GM12878 (cell line): ENCODE results near the gene PODN. TPM values are rescaled to one million over a fixed set of nuclear protein-coding genes. Genes with fewer than 3 reads are reported as not detected.

Experiments used
- ATAC-seq: fragments of 200-7000 bp; cut with Tn5 transposase; 3 replicates; pipeline ENCODE4 v1.9.1; 2020; ENCODE audit warnings: mild to moderate bottlenecking, moderate library complexity
- BruUV-seq: library from RNA; stranded (reverse); fragments of 400-500 nt; replicated peaks from 2 replicates; lab custom pipeline; 2021; lab: Mats Ljungman, UMichigan
- CTCF ChIA-PET: fragments of 300-600 bp; sonication (Branson Sonifier 250); formaldehyde crosslinking; extraction: SDS; loops from one replicate; lab custom pipeline; 2021; ENCODE audit warnings: inconsistent platforms; lab: Yijun Ruan, JAX
- POLR2A ChIA-PET: fragments of 350-600 bp; formaldehyde crosslinking; extraction: SDS; loops from one replicate; lab custom pipeline; 2021; ENCODE audit warnings: inconsistent platforms; lab: Charles Lee
- RAD21 ChIA-PET: fragments of 300-600 bp; sonication (Branson Sonifier 250); formaldehyde crosslinking; loops from one replicate; lab custom pipeline; 2023; ENCODE audit warnings: antibody characterized with exemption; ENCODE audit not compliant: unreplicated experiment; lab: Charles Lee
- SMC1A ChIA-PET: fragments of 300-600 bp; sonication (Branson Sonifier 250); formaldehyde crosslinking; loops from one replicate; lab custom pipeline; 2023; ENCODE audit not compliant: unreplicated experiment, uncharacterized antibody; lab: Charles Lee
- DNase-seq: peaks from one replicate; pipeline ENCODE4 v3.0.0-alpha.2; 2011; ENCODE audit warnings: low read depth, low spot score
- FAIRE-seq: peaks from 3 replicates; lab custom pipeline; 2011; peaks lifted over from hg19 to GRCh38; lab: Jason Lieb, UNC
- H2AFZ ChIP-seq: 2 replicates; pipeline ENCODE4 v1.6.0; 2011; ENCODE audit warnings: low read depth, low read length, control low read depth; ENCODE audit not compliant: control insufficient read depth
- H3K27ac ChIP-seq: 2 replicates; pipeline ENCODE4 v1.5.1; 2011; ENCODE audit warnings: control low read depth; ENCODE audit not compliant: control insufficient read depth, insufficient read depth
- H3K27me3 ChIP-seq, 2 experiments: replicated peaks in 1 of 2; 2 replicates each; pipeline versions ENCODE4 v1.6.0 to v1.6.1; 2011; ENCODE audit warnings: low read length in 1 of 2; ENCODE audit not compliant: control insufficient read depth in 2 of 2, insufficient read depth in 2 of 2
- H3K36me3 ChIP-seq, 2 experiments: 2 replicates each; pipeline ENCODE4 v1.5.1; 2011; ENCODE audit warnings: low read length in 1 of 2; ENCODE audit not compliant: control insufficient read depth in 2 of 2, insufficient read depth in 2 of 2
- H3K4me1 ChIP-seq: 2 replicates; pipeline ENCODE4 v1.6.1; 2011; ENCODE audit warnings: mild to moderate bottlenecking, low read length, moderate library complexity, mixed read lengths; ENCODE audit not compliant: control insufficient read depth, insufficient read depth
- H3K4me2 ChIP-seq: 2 replicates; pipeline ENCODE4 v1.6.0; 2011; ENCODE audit warnings: control low read depth; ENCODE audit not compliant: control insufficient read depth, insufficient read depth
- H3K4me3 ChIP-seq: fragments of 200-600 bp; sonication (generic); 2 replicates; pipeline ENCODE4 v1.5.1; 2016
- H3K79me2 ChIP-seq: 2 replicates; pipeline ENCODE4 v1.6.0; 2011; ENCODE audit warnings: low read length; ENCODE audit not compliant: control insufficient read depth, insufficient read depth
- H3K9ac ChIP-seq: 2 replicates; pipeline ENCODE4 v1.8.0; 2011; ENCODE audit warnings: low read length, control low read depth, mixed read lengths; ENCODE audit not compliant: control insufficient read depth, insufficient read depth
- H3K9me3 ChIP-seq: replicated peaks from 3 replicates; pipeline ENCODE4 v1.5.1; 2011; ENCODE audit warnings: mild to moderate bottlenecking, low read length; ENCODE audit not compliant: control insufficient read depth, insufficient read depth
- H4K20me1 ChIP-seq: 2 replicates; pipeline ENCODE4 v1.6.0; 2011; ENCODE audit not compliant: control insufficient read depth, insufficient read depth
- ATF3 ChIP-seq: IDR thresholded peaks from 2 replicates; pipeline ENCODE4 v1.6.1; 2011; ENCODE audit warnings: low read depth, mild to moderate bottlenecking, low read length, moderate library complexity, borderline replicate concordance; ENCODE audit errors: extremely low read depth
- BRCA1 ChIP-seq: IDR thresholded peaks from 2 replicates; pipeline ENCODE4 v1.6.1; 2011; ENCODE audit warnings: low read depth, low read length, improper control_type of control experiment
- CEBPB ChIP-seq, 2 experiments: fragments of 150-350 bp in 1 of 2; IDR thresholded peaks; 2 replicates each; pipeline ENCODE4 v1.6.1; 2012 to 2014; ENCODE audit warnings: low read depth in 2 of 2, low read length in 2 of 2, borderline replicate concordance in 1 of 2, inconsistent platforms in 1 of 2
- CHD2 ChIP-seq: IDR thresholded peaks from 2 replicates; pipeline ENCODE4 v1.6.1; 2011; ENCODE audit warnings: low read depth, low read length, improper control_type of control experiment, borderline replicate concordance
- HDGF ChIP-seq: fragments of 450-650 bp; IDR thresholded peaks from 2 replicates; pipeline ENCODE4 v1.6.1; 2016; ENCODE audit warnings: antibody characterized with exemption
- KLF5 ChIP-seq: fragments of 450-650 bp; IDR thresholded peaks from 2 replicates; pipeline ENCODE4 v1.6.1; 2014; ENCODE audit warnings: mild to moderate bottlenecking; ENCODE audit not compliant: partially characterized antibody
- MAX ChIP-seq: IDR thresholded peaks from 2 replicates; pipeline ENCODE4 v1.6.1; 2012; ENCODE audit warnings: low read depth, low read length, improper control_type of control experiment
- POLR2AphosphoS2 ChIP-seq: IDR thresholded peaks from 2 replicates; pipeline ENCODE4 v1.6.1; 2011; ENCODE audit warnings: low read depth, mild to moderate bottlenecking, low read length, improper control_type of control experiment, moderate library complexity
- SREBF1 ChIP-seq: IDR thresholded peaks from 2 replicates; pipeline ENCODE4 v1.6.1; 2012; ENCODE audit warnings: mild to moderate bottlenecking, low read length
- STAT1 ChIP-seq: fragments of 450-650 bp; conservative IDR thresholded peaks from 2 replicates; pipeline ENCODE4 v1.6.1; 2014; ENCODE audit warnings: antibody characterized with exemption, mild to moderate bottlenecking
- WGBS: methylation state at CpG from one replicate; pipeline ENCODE4 v1.1.6; 2016; ENCODE audit warnings: low lambda C conversion rate; ENCODE audit not compliant: insufficient replicate concordance, insufficient coverage; ENCODE audit errors: missing lambda C conversion rate; 5-methylcytosine and 5-hydroxymethylcytosine counted together
- in situ Hi-C: fragments of 300-500 bp; cut with MboI; formaldehyde crosslinking; loops from 9 replicates; pipeline ENCODE4 v1.14.3; 2018; ENCODE audit warnings: mixed read lengths
- intact Hi-C: fragments of 100-400 bp; cut with micrococcal nuclease; formaldehyde crosslinking; loops from one replicate; pipeline ENCODE4 v1.14.2; 2022; ENCODE audit not compliant: unreplicated experiment
- polyA plus RNA-seq, 11 experiments: library from polyadenylated mRNA; depleted of rRNA in 4 of 11; unstranded in 6 of 11; stranded (reverse) in 5 of 11; fragments of >200 nt; fragmentation: Nextera tagmentation in 4 of 11; fragmentation: Illumina TruSeq in 1 of 11; extraction: Ambion mirVana in 4 of 11; extraction: Trizol in 1 of 11; gene quantifications; 1 replicate in 1 of 11; 2 replicates in 10 of 11; pipeline versions ENCODE4 v1.2.1 to v1.2.3, GENCODE V29; 2011 to 2016; ENCODE audit warnings: inconsistent platforms in 2 of 11, missing spikeins in 2 of 11, low read depth in 1 of 11
- total RNA-seq, 4 experiments: library from RNA; depleted of rRNA in 3 of 4; stranded (reverse); fragments of >200 nt in 3 of 4; fragmentation: Illumina TruSeq in 1 of 4; extraction: Trizol in 1 of 4; gene quantifications; 2 replicates each; pipeline versions ENCODE4 v1.2.1 to v1.2.3, GENCODE V29; 2013 to 2021

Gene PODN
- total and polyA plus RNA-seq, 10 of the 15 experiments (the other 5 are each of a cell fraction or from before 2014, with no cell fraction given) = 0.10 TPM; not detected in 9

GRCh38 chr1:53060579-53060978 lies 1.4 kb upstream of the PODN start (continued):
- no peak for TF ChIP-seq MAX
- no peak for TF ChIP-seq POLR2AphosphoS2
- no peak for TF ChIP-seq ATF3
- no peak for TF ChIP-seq CEBPB (IDR thresholded peaks at IDR 0.05; ENCODE audit: borderline replicate concordance in 1 of 2, low read depth in 2 of 2, low read length in 2 of 2)
- TF ChIP-seq HDGF = no peak
- no peak for TF ChIP-seq BRCA1

GRCh38 chr1:53061123-53061858 lies 722 bp upstream of the PODN start:
- no peak for ATAC-seq
- ChIA-PET SMC1A (interaction anchor here (1.0 kb wide), 1 partner anchor 12 kb away, joined by 3 read pairs; no protein-coding TSS in a partner anchor), RAD21 (no interaction called here), CTCF (no interaction called here), POLR2A (no interaction called here)
- H3K9ac ChIP-seq = no peak overlapping the region
- in situ Hi-C loops = no loop called here
- H3K27ac ChIP-seq = no peak overlapping the region
- no TSS peak for BruUV-seq
- no peak overlapping the region for H3K4me3 ChIP-seq
- DNase-seq = no peak
- no peak overlapping the region for H3K4me2 ChIP-seq
- H3K27me3 ChIP-seq = peaks cover 5 to 10% of the 10 kb centered on the region in 2 experiments
- WGBS = 65% methylated on average over 19 of the region's 19 CpGs
- no peaks in the 10 kb centered on the region for H3K4me1 ChIP-seq
- H3K79me2 ChIP-seq = no peaks in the 10 kb centered on the region
- FAIRE-seq = no peak
- TF ChIP-seq SREBF1 = no peak
- no peak for TF ChIP-seq CHD2
- TF ChIP-seq STAT1 = no peak
- TF ChIP-seq KLF5 = no peak
- H3K36me3 ChIP-seq = no peaks in the 10 kb centered on the region
- H2AFZ ChIP-seq = no peak overlapping the region
- no peaks in the 10 kb centered on the region for H3K9me3 ChIP-seq
- intact Hi-C loops = no loop called here
- H4K20me1 ChIP-seq = no peaks in the 10 kb centered on the region
